GM19193 (cell line): Measurements from ENCODE around the gene CHAD.
A peak's percentile ranks its signal among the peaks of the same experiment; 100 is the strongest.

Experiments used
- POLR2A ChIP-seq: IDR thresholded peaks from 4 replicates; pipeline ENCODE4 v1.6.1; 2011; ENCODE audit not compliant: insufficient read depth, insufficient read length; ENCODE audit errors: extremely low read depth

CHAD gene

DNA sequence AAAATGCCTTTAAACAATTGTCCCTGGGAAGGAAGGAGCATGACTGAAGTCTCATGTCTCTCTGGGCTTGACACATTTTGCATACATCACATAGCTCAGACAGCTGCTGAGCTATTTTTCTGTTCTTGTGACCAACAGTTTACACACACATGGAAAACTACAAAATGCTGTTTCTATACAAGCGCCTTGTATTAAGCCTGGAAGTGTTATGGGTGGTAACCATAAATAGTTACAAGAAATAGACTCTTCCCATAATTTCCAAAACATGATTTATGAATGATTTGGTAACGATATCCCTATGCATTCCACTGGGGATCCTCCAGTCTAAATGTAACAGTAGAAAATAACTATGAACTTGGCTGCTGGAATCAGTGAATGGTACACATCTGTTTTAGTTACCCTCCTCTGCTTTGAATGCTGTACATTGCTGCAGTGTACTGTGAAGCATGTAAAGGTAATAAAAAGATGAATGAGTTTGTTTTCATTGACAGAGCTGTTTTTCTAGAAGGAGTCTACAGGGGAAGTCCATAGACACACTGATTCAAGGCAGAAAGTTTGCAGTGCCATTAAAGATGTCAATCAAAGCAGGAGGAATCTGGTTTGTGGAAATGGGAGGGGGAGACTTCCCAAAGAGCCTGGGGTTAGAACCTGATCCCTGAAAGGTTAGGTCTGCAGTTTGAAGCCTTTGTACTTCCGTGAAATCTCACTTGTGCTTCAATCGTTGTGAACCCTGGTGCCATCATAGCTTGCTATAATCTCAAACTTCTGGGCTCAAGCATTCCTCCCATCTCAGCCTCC, 37.7 kb downstream of the CHAD start:
- no peak for TF ChIP-seq POLR2A

- TF ChIP-seq POLR2A, result no peak
These were observed 38.9 kb downstream of the CHAD start for GRCh38 chr17:50429793-50430192.

DNA sequence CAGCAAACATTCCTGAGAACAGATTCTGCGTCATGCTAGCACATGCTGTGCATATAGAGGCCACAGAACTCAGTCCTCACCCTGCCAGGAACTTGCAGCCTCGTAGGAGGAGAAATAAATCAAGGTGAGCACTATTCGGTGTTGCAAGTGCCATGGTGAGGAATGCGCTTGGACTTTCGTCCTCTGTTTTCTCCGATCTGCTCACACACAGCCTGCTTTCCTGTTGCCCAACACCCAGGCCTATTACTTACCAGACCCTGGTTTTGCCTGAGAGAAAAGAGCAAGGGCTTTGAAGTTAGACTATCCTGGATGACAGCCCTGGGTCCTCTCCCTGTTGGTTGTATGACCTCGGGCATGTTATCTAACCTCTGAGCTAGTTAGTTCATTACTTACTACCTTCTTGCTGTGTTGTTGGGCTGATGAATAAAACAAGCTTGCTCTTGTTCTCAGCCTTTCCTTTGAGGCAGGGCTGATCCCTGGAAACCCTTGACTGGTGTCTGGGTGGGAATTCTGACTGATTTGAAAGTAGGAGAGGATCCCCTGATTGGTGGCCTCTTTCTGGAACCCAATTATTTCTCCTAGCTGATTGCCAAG, 39.8 kb downstream of the CHAD start:
- no peak for TF ChIP-seq POLR2A

DNA sequence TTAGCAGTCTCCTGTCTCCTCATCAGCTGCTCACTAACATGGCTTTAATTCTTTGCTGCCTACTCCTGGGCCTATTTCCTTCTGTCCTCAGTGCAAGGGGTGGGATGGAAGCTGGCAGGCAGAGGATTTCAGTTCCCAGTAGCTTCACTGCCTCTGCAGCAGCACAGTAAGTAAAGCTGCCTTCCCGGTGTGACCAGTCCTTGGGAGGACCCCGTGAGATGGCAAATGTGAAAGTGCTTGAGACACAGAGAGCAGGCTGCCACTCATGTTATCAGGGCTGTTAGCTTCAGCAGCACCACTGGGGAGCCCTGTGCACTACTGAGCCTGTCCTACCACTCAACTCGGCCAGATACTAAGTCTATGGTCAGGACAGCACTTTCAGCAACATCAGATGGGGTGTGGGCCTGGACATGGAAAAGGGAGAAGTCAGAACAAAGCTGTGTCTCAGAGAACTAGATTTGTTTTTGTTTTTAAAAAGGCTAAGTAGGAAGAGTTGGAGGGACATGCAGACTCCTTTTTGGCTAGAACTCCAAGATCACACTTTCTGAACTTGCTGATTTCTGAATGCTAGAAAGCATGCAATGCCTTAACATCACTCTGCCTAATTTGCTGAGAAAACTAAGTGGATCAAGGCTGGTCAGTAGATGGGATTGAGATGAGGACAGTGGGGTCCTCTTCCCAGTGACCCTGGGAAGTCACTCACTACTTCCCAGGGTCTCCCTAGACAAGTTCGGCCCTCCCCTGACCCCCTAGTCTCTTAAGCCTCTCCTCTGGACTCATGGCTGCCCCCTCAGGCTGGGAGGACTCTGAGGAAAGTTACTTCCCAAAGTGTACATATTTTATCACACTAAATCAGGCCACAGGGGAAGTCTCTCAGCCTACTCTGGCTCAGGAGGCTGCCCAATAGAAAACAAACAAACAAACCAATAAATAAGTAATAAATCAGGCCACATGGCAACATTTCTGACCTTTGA, 41.6 kb downstream of the CHAD start:
- peak; percentile 13 for TF ChIP-seq POLR2A

- TF ChIP-seq POLR2A, result no peak
These were observed 42.3 kb downstream of the CHAD start for GRCh38 chr17:50426472-50426782.

GRCh38 chr17:50425682-50426471, 42.8 kb downstream of the CHAD start, which contains the start of gene ACSF2:
TSS of gene ACSF2 (plus strand) at chr17:50426218. CDS start at chr17:50426262, 44 bp downstream.
- no peak for TF ChIP-seq POLR2A

DNA sequence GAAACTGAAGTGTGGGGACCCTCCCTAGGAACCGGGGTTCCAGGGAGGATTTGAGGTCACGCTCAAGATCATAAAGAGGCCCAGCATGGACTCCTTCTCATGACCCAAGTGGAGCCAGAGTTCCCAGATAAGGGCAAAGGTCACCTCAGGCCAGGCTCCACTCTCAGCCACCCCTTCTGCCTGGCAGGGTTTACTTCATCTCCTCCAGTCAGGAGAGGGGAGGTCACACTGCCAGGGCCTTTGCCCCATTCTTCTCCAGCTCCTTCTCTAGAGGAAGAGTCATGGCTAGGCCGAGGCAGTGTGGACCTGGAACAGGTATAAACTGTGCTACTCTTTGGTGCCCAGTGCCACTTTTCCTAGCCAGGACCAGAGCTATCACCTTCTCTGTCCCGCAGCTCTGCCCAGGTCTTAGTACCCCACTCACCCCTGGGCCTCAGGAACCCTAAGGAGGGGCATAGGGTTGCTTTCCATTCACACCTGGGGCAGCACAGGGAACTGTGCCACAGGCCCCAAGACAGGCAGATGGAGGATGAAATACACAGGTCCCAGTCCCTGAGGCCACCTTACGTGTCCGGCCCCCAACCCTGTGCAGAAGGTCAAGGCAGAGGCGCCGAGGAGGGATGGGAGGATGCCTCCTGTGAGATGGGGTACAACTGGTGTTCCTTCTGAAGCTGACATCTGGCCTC, 43.5 kb downstream of the CHAD start:
- no peak for TF ChIP-seq POLR2A

DNA sequence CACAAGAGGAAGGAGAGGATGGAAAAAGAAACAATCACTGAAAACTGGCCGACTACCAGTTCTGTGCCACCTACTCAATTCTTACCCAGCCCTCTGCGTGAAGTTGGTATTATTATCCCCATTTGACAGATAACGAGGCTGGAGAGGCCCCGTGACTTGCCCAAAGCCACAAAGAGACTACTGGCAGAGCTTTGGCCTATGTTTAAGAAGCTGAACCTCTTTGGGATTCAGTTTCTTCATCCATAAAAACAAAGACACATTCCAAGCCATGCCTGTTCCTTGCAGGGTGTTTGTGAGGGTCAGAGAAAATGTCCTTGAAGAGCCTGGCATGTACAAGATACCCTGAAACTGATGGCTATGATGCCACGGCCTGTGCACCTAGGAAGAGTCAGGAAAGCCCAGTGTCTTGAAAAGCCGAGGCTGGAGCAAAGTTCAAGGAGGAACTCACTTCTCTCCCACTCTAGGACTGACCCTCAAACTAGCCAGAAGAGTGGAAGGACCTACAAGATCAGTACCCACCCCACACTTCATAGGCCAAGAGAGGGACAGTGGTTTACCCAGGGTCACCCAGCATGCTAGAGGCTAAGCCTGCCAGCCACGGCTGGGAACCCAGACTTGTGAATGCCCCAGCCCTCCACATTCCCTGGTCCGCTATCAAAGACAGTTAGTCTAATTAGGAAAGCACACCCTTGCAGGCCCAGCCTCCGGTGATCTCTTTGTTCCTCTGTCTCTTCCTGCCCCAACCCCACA, 44.3 kb downstream of the CHAD start:
- TF ChIP-seq POLR2A, result no peak

DNA sequence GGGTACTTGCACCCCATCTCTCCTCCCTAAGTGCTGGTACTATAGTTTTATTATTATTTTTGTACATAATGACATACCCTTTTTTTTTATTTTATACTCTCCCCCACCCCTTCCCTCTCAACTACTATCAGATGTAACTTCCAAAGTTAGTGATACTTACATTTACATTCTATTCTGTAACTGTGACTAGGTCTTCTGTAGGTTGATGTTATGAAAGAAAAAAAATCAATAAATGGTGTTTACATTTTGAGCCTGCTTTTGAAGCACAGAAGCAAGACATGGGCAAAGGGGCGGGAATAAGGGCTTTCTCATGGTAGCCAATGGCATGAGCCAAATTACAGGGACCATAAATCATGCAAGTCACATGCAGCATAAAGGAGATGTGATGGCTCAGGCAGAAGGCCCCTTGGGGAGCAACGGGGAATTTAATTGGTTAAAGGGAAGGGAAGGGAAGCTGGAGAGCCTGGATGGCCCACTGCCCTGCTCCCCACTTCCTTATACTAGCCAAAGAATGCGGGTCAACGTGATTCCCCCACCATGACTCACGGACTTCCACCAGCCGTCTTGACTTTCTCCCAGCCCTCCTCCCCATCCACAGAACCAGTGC, 45.0 kb downstream of the CHAD start:
- no peak for TF ChIP-seq POLR2A

DNA sequence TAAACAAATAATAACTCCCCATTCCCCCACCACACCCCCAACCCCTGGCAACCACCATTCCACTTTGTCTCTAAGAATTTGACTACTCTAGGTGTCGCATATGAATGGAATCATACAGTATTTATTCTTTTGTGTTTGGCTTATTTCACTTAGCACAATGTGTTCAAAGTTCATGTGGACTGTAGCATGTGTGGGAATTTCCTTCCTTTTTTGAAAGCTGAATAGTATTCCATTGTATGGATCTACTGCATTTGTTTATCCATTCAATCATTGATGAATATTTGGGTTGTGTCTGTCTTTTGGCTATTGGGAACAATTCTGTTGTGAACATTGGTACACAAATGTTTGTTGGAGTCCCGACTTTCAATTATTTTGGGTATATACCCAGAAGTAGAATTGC, 45.9 kb downstream of the CHAD start:
- TF ChIP-seq POLR2A, result no peak

DNA sequence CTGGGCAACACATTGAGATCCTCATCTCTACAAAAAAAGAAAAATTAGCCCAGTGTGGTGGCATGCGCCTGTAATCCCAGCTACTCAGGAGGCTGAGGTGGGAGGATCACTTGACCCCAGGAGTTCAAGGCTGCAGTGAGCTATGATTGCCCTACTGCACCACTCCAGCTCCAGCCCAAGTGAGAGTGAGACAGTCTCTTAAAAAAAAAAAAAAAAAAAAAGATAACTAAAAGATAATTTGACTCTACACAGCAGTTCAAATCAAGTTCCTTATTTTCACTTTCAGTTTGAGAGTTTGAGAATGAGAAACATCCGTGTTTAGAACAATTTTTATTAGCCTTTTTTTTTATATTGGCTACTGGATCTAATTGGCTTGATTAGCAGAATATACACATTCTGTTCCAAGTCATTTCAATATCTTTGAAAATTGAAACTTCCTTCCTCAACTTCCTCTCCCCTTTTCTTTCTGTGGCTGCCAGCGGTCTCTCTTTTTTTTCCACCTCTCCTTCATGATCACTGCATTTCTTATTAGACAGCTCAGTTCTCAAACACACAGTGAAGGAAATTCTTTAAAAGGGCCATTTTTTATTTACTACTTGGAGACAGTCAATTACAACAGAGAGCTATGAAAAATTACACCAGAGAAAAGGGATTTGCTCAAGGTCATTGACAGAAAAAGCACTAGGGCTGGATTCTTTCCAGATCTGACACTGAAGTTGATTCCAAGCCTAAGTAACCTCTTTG, 47.2 kb downstream of the CHAD start:
- TF ChIP-seq POLR2A, result no peak

DNA sequence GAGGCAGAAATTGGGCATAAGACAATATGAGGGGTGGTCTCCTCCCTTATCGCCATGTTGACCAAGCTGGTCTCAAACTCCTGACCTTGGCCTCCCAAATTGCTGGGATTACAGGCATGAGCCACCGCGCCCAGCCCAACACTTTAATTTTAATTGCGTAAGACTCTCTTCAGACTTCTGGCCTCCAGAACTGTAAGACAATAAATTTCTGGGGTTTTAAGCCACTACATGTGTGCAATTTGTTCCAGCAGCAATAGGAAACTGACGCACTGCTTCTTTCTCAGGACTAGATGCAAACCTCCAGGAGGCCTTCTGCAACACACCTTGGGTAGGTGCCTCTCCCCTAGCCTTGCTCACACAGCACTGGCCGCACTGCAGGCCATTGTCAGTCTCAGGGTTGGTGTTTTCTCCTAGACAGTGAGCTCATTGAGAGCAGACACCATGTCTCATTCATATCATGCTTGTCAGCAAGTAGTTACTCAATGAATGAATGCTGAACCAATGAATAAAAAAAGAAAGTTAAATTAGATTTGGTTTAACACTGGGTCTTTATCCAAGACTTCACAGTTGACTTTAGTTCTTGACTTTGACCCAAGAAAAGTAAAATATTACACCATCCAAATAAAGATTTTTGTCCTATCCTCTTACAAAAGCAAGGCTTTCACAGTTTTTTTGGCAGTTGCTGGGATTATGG, 48.1 kb downstream of the CHAD start:
- TF ChIP-seq POLR2A, result no peak
